GM18526 (cell line): ENCODE results near the gene HIVEP3.

Source experiments
- POLR2A ChIP-seq: IDR thresholded peaks from 3 replicates; pipeline ENCODE4 v1.6.1; 2011; ENCODE audit not compliant: insufficient read length; ENCODE audit errors: extremely low read depth

The HIVEP3 gene

GRCh38 chr1:41766041-41766440 lies 152.7 kb downstream of the HIVEP3 start:
- TF ChIP-seq POLR2A = no peak

- no peak for TF ChIP-seq POLR2A
These were observed 153.6 kb downstream of the HIVEP3 start for GRCh38 chr1:41765152-41765551.

GRCh38 chr1:41764656-41765055 lies 154.1 kb downstream of the HIVEP3 start:
- TF ChIP-seq POLR2A = no peak

GRCh38 chr1:41762777-41763176 lies 155.9 kb downstream of the HIVEP3 start:
- TF ChIP-seq POLR2A = no peak

GRCh38 chr1:41762251-41762650 lies 156.5 kb downstream of the HIVEP3 start:
- TF ChIP-seq POLR2A = no peak

GRCh38 chr1:41758904-41759548 lies 159.7 kb downstream of the HIVEP3 start:
- TF ChIP-seq POLR2A = no peak

GRCh38 chr1:41758500-41758899 lies 160.2 kb downstream of the HIVEP3 start:
- TF ChIP-seq POLR2A = no peak

- TF ChIP-seq POLR2A = no peak
These were observed 164.2 kb downstream of the HIVEP3 start for GRCh38 chr1:41754540-41754939.

GRCh38 chr1:41752514-41753170 lies 166.1 kb downstream of the HIVEP3 start:
- no peak for TF ChIP-seq POLR2A

- TF ChIP-seq POLR2A = peak; percentile 30
These were observed 166.8 kb downstream of the HIVEP3 start for GRCh38 chr1:41751804-41752513.

- no peak for TF ChIP-seq POLR2A
These were observed 168.6 kb downstream of the HIVEP3 start for GRCh38 chr1:41749991-41750745.

GRCh38 chr1:41745022-41745421 lies 173.7 kb downstream of the HIVEP3 start:
- no peak for TF ChIP-seq POLR2A

GRCh38 chr1:41743366-41743765 lies 175.4 kb downstream of the HIVEP3 start:
- no peak for TF ChIP-seq POLR2A

- no peak for TF ChIP-seq POLR2A
These were observed 176.5 kb downstream of the HIVEP3 start for GRCh38 chr1:41742219-41742618.

GRCh38 chr1:41741244-41741643 lies 177.5 kb downstream of the HIVEP3 start:
- TF ChIP-seq POLR2A = no peak
